RWPE2 (cell line): ENCODE data around the gene APBA1.

Source experiments
- ATAC-seq: fragments of 200-7000 bp; cut with Tn5 transposase; 3 replicates; pipeline ENCODE4 v1.9.1; 2021; ENCODE audit warnings: low read depth
- DNase-seq: peaks from one replicate; pipeline ENCODE4 v3.0.0-alpha.2; 2020; ENCODE audit warnings: low spot score
- H3K27ac ChIP-seq: fragments of 450-650 bp; 2 replicates; pipeline ENCODE4 v1.5.1; 2017; ENCODE audit warnings: mild to moderate bottlenecking; ENCODE audit not compliant: poor library complexity, severe bottlenecking
- H3K27me3 ChIP-seq: fragments of 250-450 bp; sonication (Bioruptor Pico); 2 replicates; pipeline ENCODE4 v1.5.1; 2021; ENCODE audit warnings: mild to moderate bottlenecking, moderate library complexity; ENCODE audit not compliant: insufficient read depth, poor library complexity, severe bottlenecking
- H3K36me3 ChIP-seq: fragments of 250-450 bp; sonication (Bioruptor Pico); 2 replicates; pipeline ENCODE4 v1.5.1; 2020; ENCODE audit warnings: low read depth, mild to moderate bottlenecking, moderate library complexity
- H3K4me1 ChIP-seq: fragments of 250-450 bp; sonication (Bioruptor Pico); 2 replicates; pipeline ENCODE4 v1.5.1; 2021; ENCODE audit warnings: mild to moderate bottlenecking, moderate library complexity; ENCODE audit not compliant: insufficient read depth, poor library complexity, severe bottlenecking
- H3K4me3 ChIP-seq: fragments of 250-450 bp; sonication (Bioruptor Pico); 2 replicates; pipeline ENCODE4 v1.5.1; 2021; ENCODE audit warnings: mild to moderate bottlenecking, moderate library complexity; ENCODE audit not compliant: severe bottlenecking
- H3K9me3 ChIP-seq: fragments of 250-450 bp; sonication (Bioruptor Pico); 2 replicates; pipeline ENCODE4 v1.5.1; 2021; ENCODE audit warnings: mild to moderate bottlenecking, moderate library complexity; ENCODE audit not compliant: severe bottlenecking
- TF ChIP-seq, protein P1 (sequence below): fragments of 450-650 bp; IDR thresholded peaks from one replicate; pipeline ENCODE4 v1.5.1; 2017; ENCODE audit warnings: mild to moderate bottlenecking, moderate library complexity; ENCODE audit not compliant: poor library complexity, severe bottlenecking

The APBA1 gene

DNA sequence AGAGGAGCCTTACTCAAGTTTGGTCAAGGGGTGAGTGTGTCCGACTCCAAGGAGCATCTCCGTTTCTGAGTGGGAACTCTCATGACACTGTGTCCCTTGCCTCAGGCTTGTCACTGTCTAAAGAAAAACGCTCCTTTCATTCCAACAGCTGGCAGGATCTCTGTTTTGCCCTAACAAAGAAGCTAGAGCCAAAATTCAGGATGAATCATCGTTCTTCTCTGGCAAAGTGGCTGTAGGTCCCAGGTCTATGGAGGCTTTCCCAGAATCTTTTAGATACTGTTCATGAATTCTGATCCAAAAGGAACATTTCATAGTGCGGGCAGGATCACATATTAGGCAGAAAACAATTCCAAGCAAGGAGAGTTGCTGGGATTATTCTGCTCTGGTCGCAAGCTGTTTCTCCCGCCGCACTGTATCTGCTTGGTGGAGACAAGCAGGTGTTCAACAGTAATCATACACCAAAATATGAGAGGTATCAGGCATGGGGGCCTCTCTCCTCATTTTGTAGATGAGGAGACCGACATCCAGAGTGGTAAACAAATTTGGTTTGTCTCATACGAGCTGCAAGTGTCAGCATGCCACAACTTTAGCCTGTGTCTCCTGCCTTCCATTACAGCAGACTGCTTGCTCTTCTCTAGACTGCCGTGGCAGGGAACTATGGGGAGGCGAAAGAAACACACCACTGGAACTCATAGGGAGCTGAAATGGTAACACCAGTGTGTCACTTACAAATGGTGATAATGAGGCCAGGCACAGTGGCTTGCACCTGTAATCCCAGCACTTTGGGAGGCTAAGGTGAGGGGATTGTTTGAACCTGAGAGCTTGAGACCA lies 274.6 kb downstream of the APBA1 start:
- ATAC-seq (no peak), DNase-seq (no peak)
- Histone ChIP-seq H3K36me3 (no peaks in the 10 kb centered on the region), H3K9me3 (no peaks in the 10 kb centered on the region), H3K4me3 (no peak overlapping the region), H3K27me3 (no peaks in the 10 kb centered on the region), H3K27ac (no peak overlapping the region), H3K4me1 (no peaks in the 10 kb centered on the region)
- TF ChIP-seq, protein P1, sequence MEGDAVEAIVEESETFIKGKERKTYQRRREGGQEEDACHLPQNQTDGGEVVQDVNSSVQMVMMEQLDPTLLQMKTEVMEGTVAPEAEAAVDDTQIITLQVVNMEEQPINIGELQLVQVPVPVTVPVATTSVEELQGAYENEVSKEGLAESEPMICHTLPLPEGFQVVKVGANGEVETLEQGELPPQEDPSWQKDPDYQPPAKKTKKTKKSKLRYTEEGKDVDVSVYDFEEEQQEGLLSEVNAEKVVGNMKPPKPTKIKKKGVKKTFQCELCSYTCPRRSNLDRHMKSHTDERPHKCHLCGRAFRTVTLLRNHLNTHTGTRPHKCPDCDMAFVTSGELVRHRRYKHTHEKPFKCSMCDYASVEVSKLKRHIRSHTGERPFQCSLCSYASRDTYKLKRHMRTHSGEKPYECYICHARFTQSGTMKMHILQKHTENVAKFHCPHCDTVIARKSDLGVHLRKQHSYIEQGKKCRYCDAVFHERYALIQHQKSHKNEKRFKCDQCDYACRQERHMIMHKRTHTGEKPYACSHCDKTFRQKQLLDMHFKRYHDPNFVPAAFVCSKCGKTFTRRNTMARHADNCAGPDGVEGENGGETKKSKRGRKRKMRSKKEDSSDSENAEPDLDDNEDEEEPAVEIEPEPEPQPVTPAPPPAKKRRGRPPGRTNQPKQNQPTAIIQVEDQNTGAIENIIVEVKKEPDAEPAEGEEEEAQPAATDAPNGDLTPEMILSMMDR = no peak

DNA sequence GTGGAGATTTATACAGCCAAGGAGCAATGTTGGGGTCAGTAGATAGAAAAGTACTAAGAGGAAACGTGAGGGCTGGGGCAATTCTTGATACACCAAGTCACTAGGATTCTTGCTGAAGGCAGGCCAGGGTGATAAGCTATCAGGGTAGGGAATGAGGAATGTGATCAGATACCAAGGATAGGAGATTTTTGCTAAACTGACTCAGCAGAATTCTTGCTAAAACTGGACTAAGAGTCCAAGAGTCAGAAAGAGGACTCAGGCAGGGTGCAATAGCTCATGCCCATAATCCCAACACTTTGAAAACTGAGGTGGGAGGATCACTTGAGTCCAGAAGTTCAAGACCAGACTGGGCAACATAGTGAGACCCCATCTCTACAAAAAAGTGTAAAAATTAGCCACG lies 275.4 kb downstream of the APBA1 start:
- no peak overlapping the region for H3K4me3 ChIP-seq
- TF ChIP-seq, protein P1 = no peak
- no peak overlapping the region for H3K27ac ChIP-seq
- H3K9me3 ChIP-seq = no peaks in the 10 kb centered on the region
- ATAC-seq (no peak), DNase-seq (no peak)
- no peaks in the 10 kb centered on the region for H3K27me3 ChIP-seq
- H3K36me3 ChIP-seq = no peaks in the 10 kb centered on the region
- H3K4me1 ChIP-seq = no peaks in the 10 kb centered on the region

DNA sequence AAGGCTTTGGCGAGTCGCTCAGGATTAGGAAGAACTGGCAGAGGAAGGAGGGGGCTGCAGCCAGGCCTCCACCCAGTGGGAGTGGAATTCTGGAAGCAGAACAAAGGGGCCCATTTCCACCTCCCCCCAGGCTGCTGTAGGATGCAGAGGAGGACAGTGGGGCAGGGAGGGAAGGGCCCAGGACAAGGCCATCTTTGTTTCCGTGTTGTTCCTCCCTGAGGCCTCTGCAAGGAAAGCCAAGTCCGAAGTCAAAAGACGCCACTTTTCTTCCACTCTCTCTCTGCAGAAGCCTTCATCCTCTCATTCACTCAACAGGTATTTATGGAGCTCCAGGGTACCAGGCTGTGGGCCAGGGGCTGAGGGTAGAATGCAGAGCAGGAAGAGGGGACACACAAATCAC lies 276.5 kb downstream of the APBA1 start:
- ATAC-seq (no peak), DNase-seq (no peak)
- H3K27ac ChIP-seq = no peak overlapping the region
- H3K36me3 ChIP-seq = no peaks in the 10 kb centered on the region
- H3K27me3 ChIP-seq = no peaks in the 10 kb centered on the region
- H3K4me3 ChIP-seq = no peak overlapping the region
- H3K4me1 ChIP-seq = no peaks in the 10 kb centered on the region
- TF ChIP-seq, protein P1 = no peak
- H3K9me3 ChIP-seq = no peaks in the 10 kb centered on the region

DNA sequence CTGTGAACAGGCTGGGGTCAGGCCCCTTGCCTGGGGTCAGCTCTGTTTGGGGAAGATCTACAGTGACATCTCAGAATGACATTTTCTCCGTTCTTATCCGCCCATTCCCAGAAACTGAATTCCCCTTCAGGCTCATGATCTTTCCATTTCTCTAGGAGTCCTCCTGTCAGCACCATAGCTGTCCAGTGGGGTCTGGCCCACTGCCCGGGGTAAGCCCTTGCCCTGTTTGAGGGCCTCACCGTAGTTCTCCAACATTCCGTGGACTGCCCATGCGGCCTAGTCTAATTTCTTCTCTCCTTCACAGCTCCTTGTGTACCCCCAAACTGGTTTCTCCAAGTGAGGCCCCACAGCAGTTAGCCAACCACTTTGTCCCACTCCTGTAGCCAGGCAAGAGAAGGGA lies 278.7 kb downstream of the APBA1 start:
- H3K36me3 ChIP-seq = no peaks in the 10 kb centered on the region
- H3K27me3 ChIP-seq = no peaks in the 10 kb centered on the region
- H3K9me3 ChIP-seq = no peaks in the 10 kb centered on the region
- no peak for ATAC-seq
- no peak for DNase-seq
- no peaks in the 10 kb centered on the region for H3K4me1 ChIP-seq
- TF ChIP-seq, protein P1 = no peak
- no peak overlapping the region for H3K4me3 ChIP-seq
- H3K27ac ChIP-seq = no peak overlapping the region

DNA sequence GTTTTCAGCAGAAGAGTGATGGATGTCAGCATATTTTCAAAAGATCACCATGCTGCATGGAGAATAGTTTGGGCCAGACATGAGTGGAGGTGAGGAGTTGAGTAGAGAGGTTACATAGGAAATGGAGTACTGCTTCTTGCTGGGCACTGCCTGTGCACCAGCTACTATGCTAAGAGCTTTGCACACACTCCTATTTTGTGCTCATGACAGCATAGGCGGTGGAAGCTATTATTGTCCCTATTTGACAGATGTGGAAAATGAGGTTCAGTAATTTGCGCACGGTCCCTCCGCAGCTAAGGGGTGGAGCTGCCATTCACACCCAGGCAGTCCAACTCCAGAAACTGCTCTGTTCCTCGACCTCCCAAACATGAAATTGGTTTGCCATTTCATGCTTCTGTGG lies 279.3 kb downstream of the APBA1 start:
- Histone ChIP-seq H3K9me3 (no peaks in the 10 kb centered on the region), H3K36me3 (no peaks in the 10 kb centered on the region), H3K27ac (no peak overlapping the region), H3K27me3 (no peaks in the 10 kb centered on the region), H3K4me1 (no peaks in the 10 kb centered on the region), H3K4me3 (no peak overlapping the region)
- TF ChIP-seq, protein P1 = no peak
- ATAC-seq (no peak), DNase-seq (no peak)
